Endothelial cell (in vitro differentiated cells): ENCODE measurements around the gene MAPKAPK3. TPM values are rescaled to one million over a fixed set of nuclear protein-coding genes. Genes with fewer than 3 reads are reported as not detected.

Source experiments
- DNase-seq: peaks from one replicate; pipeline ENCODE4 v3.0.0; 2021; ENCODE audit warnings: low spot score
- H3K27ac Mint-ChIP-seq: one replicate; pipeline ENCODE4 v1.8.0; 2021; ENCODE audit warnings: mixed read lengths, inconsistent platforms; ENCODE audit not compliant: unreplicated experiment
- H3K27me3 Mint-ChIP-seq: one replicate; pipeline ENCODE4 v1.8.0; 2021; ENCODE audit warnings: mild to moderate bottlenecking, moderate library complexity, mixed read lengths, inconsistent platforms; ENCODE audit not compliant: unreplicated experiment
- H3K36me3 Mint-ChIP-seq: one replicate; pipeline ENCODE4 v1.8.0; 2021; ENCODE audit warnings: mild to moderate bottlenecking, low read depth, mixed read lengths, inconsistent platforms; ENCODE audit not compliant: unreplicated experiment
- H3K4me1 Mint-ChIP-seq: one replicate; pipeline ENCODE4 v1.8.0; 2021; ENCODE audit warnings: mild to moderate bottlenecking, mixed read lengths, inconsistent platforms; ENCODE audit not compliant: unreplicated experiment
- H3K4me3 Mint-ChIP-seq: one replicate; pipeline ENCODE4 v1.8.0; 2021; ENCODE audit warnings: mild to moderate bottlenecking, mixed read lengths, inconsistent platforms; ENCODE audit not compliant: unreplicated experiment
- H3K9me3 Mint-ChIP-seq: one replicate; pipeline ENCODE4 v1.8.0; 2021; ENCODE audit warnings: mixed read lengths, inconsistent platforms; ENCODE audit not compliant: unreplicated experiment
- total RNA-seq: library from RNA; stranded (reverse); fragmentation: NEBNext Ultra II Directional; extraction: Animal tissue kit (Norgen Biotek cat#: 25700); gene quantifications from one replicate; pipeline ENCODE4 v1.2.1, GENCODE V29; 2021; ENCODE audit not compliant: unreplicated experiment
- TF ChIP-seq, protein P1 (sequence below): fragments of 200-600 bp; sonication (generic); IDR thresholded peaks from one replicate; pipeline ENCODE4 v1.5.0; 2021; ENCODE audit warnings: antibody characterized with exemption; ENCODE audit not compliant: unreplicated experiment

Gene MAPKAPK3
- total RNA-seq, 1 donor from 2014 or later, result 6.4 TPM

DNA sequence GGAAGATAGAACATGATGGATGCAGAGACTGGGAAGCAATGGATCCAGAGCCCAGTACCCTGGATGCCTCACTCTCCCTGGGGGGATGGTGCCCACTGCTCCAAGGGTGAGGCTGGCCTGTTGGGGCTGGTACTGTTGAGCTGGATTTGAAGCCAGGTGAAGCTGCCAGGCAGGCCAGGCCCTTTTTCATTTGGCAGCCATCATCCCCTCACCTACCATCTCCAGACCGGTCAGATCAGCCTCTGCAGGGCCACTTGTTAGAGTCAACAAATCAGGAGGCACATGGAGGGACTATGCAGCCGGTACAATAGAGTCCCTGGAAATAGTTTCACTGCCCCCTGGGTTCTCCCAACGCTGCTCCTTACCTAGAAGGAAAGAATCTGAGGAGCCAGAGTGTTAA, 5.9 kb downstream of the MAPKAPK3 start:
- peaks cover 12% of the 10 kb centered on the region for H3K4me1 Mint-ChIP-seq
- no peaks in the 10 kb centered on the region for H3K36me3 Mint-ChIP-seq
- H3K9me3 Mint-ChIP-seq, result no peaks in the 10 kb centered on the region
- peaks cover 3% of the 10 kb centered on the region for H3K27me3 Mint-ChIP-seq
- H3K27ac Mint-ChIP-seq, result no peak overlapping the region
- TF ChIP-seq, protein P1, sequence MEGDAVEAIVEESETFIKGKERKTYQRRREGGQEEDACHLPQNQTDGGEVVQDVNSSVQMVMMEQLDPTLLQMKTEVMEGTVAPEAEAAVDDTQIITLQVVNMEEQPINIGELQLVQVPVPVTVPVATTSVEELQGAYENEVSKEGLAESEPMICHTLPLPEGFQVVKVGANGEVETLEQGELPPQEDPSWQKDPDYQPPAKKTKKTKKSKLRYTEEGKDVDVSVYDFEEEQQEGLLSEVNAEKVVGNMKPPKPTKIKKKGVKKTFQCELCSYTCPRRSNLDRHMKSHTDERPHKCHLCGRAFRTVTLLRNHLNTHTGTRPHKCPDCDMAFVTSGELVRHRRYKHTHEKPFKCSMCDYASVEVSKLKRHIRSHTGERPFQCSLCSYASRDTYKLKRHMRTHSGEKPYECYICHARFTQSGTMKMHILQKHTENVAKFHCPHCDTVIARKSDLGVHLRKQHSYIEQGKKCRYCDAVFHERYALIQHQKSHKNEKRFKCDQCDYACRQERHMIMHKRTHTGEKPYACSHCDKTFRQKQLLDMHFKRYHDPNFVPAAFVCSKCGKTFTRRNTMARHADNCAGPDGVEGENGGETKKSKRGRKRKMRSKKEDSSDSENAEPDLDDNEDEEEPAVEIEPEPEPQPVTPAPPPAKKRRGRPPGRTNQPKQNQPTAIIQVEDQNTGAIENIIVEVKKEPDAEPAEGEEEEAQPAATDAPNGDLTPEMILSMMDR, result no peak
- DNase-seq, result no peak
- H3K4me3 Mint-ChIP-seq, result no peak overlapping the region

DNA sequence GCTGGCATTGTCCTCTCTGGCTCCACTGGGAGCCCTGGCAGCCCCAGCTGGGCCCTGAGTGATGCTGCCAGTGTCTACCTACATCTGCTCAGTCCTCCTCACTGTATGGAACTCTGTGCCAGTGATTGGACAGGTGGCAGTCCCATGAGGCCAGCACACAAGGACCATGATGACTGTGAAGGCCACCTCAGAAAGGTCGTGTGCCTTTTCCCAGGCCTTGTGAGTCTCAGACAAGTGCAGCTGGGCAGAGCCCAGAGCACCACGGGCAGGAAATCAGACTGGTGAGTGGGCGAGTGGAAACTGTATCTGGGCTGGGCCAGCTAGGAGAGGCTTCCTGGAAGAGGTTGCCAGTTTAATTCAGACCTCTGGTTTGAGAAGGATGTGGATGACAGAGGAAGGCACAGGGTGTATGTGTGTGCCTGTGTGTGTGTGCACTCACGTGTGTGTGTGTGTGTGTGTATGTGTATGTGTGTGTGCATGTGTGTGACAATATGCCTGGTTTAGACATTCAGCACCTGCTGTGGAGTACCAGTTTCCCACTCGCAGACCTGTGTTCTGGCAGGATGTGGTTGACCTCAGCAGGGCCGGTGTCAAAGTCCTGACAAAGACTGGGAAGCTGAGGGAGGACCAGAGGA, 7.0 kb downstream of the MAPKAPK3 start:
- TF ChIP-seq, protein P1, result no peak
- Mint-ChIP-seq H3K4me3 (no peak overlapping the region), H3K27ac (no peak overlapping the region), H3K36me3 (no peaks in the 10 kb centered on the region), H3K9me3 (no peaks in the 10 kb centered on the region), H3K4me1 (peaks cover 12% of the 10 kb centered on the region), H3K27me3 (peaks cover 3% of the 10 kb centered on the region)
- no peak for DNase-seq

DNA sequence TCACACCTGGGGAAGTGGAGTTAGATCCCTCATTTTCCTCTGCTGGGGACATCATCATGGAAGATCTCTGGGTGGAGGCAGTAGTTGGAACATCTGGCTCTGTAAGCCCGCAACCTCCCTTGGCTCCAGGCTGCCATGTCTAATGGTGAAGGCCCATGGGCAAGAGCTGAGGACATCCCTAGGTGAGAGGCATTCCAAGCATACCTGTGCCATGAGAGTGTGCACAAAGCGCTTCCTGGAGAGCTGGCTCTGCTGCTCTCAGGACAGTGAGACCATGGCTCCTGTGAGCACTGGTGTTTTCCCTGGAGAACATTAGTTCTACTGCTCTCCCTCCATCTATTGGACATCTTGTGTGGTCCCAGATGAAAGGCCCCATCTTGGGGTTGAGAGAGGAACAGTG, 7.7 kb downstream of the MAPKAPK3 start:
- Mint-ChIP-seq H3K27me3 (peaks cover 3% of the 10 kb centered on the region), H3K4me3 (no peak overlapping the region), H3K36me3 (no peaks in the 10 kb centered on the region), H3K9me3 (no peaks in the 10 kb centered on the region), H3K4me1 (peaks cover 12% of the 10 kb centered on the region), H3K27ac (no peak overlapping the region)
- DNase-seq, result no peak
- TF ChIP-seq, protein P1, result no peak

DNA sequence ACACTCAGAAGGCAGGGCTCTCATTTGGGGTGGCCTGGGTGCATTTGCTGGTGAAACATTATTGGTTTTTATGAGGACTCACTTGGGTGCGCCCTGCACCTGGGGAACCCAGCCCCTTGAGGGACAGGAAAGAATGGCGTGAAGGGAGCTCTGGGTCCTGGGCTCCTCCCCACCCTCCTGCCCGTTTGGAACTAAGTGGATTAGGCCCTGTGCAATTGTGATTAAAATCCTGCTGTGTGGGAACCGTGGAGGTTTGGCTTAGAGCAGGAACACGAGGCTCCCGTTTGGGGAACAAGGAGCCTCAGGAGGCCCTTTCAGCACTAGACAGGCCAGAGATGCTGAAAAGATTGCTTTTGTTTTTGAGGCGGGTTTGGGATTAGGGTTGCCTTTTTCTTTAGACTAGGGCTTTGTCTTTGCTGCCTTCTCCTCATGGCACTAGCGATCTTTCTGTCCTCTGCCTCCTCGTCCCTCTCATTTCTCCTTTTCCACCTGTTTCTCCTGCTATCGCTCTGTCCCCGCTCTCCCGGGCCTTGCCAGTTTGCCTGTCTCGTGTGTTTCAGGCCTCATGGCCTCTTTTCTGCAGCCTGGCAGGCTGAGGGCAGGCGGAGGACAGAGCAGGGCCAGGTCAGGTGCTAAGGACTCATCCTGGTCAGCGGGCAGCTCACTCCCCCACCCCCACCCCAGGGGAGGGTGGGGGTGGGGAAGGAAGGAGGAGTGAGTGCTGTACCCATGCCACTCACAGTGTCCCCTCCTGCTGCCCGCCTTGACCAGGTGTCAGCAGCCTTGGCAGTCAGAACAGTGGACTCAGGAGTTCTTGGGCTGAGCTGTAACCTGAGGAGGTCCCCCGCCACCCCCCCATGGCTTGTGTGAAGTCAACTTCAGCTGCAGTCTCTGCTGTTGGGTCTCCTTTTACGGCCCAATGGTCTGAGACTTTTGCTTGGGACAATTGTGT, 8.6 kb downstream of the MAPKAPK3 start:
- Mint-ChIP-seq H3K4me1 (peaks cover 9% of the 10 kb centered on the region), H3K36me3 (no peaks in the 10 kb centered on the region), H3K9me3 (no peaks in the 10 kb centered on the region), H3K4me3 (no peak overlapping the region), H3K27me3 (peaks cover 3% of the 10 kb centered on the region), H3K27ac (no peak overlapping the region)
- TF ChIP-seq, protein P1, result no peak
- no peak for DNase-seq

DNA sequence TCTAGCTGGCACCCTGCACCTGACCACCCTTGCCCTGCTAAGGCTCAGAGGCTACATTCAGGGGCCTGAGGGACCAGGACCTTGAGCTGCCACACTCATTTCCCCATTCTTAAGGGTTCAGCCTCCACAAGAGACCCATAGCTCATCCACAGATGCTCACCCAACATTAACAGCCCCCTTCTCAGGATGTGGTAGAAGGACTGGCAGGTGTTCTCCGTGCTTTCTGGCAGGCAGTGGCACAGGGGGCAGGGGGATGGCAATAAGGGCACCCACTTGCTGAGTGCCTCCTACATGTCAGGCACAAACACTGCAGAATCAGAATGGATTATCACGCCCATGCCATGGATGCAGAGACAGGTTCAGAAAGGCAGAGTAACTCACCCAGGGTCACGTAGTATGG, 9.4 kb downstream of the MAPKAPK3 start:
- TF ChIP-seq, protein P1, result no peak
- Mint-ChIP-seq H3K4me1 (peaks cover 4% of the 10 kb centered on the region), H3K27ac (no peak overlapping the region), H3K27me3 (peaks cover 2% of the 10 kb centered on the region), H3K4me3 (no peak overlapping the region), H3K9me3 (no peaks in the 10 kb centered on the region), H3K36me3 (no peaks in the 10 kb centered on the region)
- DNase-seq, result no peak
